ENCODE measurements around the gene EPS8.

EPS8 gene

GRCh38 chr12:15783288-15783687, 5.9 kb downstream of the EPS8 start:
- TF ChIP-seq GATA3 (IDR thresholded peaks at IDR 0.05; ENCODE audit: low read depth, low read length) (no peak), GATA2 (IDR thresholded peaks at IDR 0.05; ENCODE audit: low read depth, low read length) (no peak)

GRCh38 chr12:15782667-15783066, 6.5 kb downstream of the EPS8 start:
- no peak for TF ChIP-seq GATA2 (IDR thresholded peaks at IDR 0.05; ENCODE audit: low read depth, low read length)

GRCh38 chr12:15779925-15780324, 9.3 kb downstream of the EPS8 start:
- TF ChIP-seq GATA2 (IDR thresholded peaks at IDR 0.05; ENCODE audit: low read depth, low read length) (no peak), GATA3 (IDR thresholded peaks at IDR 0.05; ENCODE audit: low read depth, low read length) (no peak)

- TF ChIP-seq GATA3 (IDR thresholded peaks at IDR 0.05; ENCODE audit: low read depth, low read length) (no peak), GATA2 (IDR thresholded peaks at IDR 0.05; ENCODE audit: low read depth, low read length) (no peak)
Measured at GRCh38 chr12:15778126-15778525, 11.1 kb downstream of the EPS8 start.

- TF ChIP-seq GATA3 (IDR thresholded peaks at IDR 0.05; ENCODE audit: low read depth, low read length), result no peak
- no peak for TF ChIP-seq GATA2 (IDR thresholded peaks at IDR 0.05; ENCODE audit: low read depth, low read length)
Measured at GRCh38 chr12:15777355-15778012, 11.7 kb downstream of the EPS8 start.

GRCh38 chr12:15776532-15776931, 12.7 kb downstream of the EPS8 start:
- TF ChIP-seq GATA2 (IDR thresholded peaks at IDR 0.05; ENCODE audit: low read depth, low read length) (no peak), GATA3 (IDR thresholded peaks at IDR 0.05; ENCODE audit: low read depth, low read length) (no peak)

- TF ChIP-seq GATA2 (IDR thresholded peaks at IDR 0.05; ENCODE audit: low read depth, low read length), result no peak
- no peak for TF ChIP-seq GATA3 (IDR thresholded peaks at IDR 0.05; ENCODE audit: low read depth, low read length)
Measured at GRCh38 chr12:15774819-15775218, 14.4 kb downstream of the EPS8 start.

- TF ChIP-seq GATA3 (IDR thresholded peaks at IDR 0.05; ENCODE audit: low read depth, low read length), result no peak
- no peak for TF ChIP-seq GATA2 (IDR thresholded peaks at IDR 0.05; ENCODE audit: low read depth, low read length)
Measured at GRCh38 chr12:15772405-15773018, 16.7 kb downstream of the EPS8 start.

- no peak for TF ChIP-seq GATA3 (IDR thresholded peaks at IDR 0.05; ENCODE audit: low read depth, low read length)
- no peak for TF ChIP-seq GATA2 (IDR thresholded peaks at IDR 0.05; ENCODE audit: low read depth, low read length)
Measured at GRCh38 chr12:15770581-15770980, 18.6 kb downstream of the EPS8 start.

- no peak for TF ChIP-seq GATA2 (IDR thresholded peaks at IDR 0.05; ENCODE audit: low read depth, low read length)
- TF ChIP-seq GATA3 (IDR thresholded peaks at IDR 0.05; ENCODE audit: low read depth, low read length), result no peak
Measured at GRCh38 chr12:15770021-15770420, 19.2 kb downstream of the EPS8 start.

GRCh38 chr12:15769586-15769985, 19.6 kb downstream of the EPS8 start:
- TF ChIP-seq GATA3 (IDR thresholded peaks at IDR 0.05; ENCODE audit: low read depth, low read length) (no peak), GATA2 (IDR thresholded peaks at IDR 0.05; ENCODE audit: low read depth, low read length) (no peak)

- TF ChIP-seq GATA2 (IDR thresholded peaks at IDR 0.05; ENCODE audit: low read depth, low read length), result no peak
- no peak for TF ChIP-seq GATA3 (IDR thresholded peaks at IDR 0.05; ENCODE audit: low read depth, low read length)
Measured at GRCh38 chr12:15767301-15767700, 21.9 kb downstream of the EPS8 start.

- TF ChIP-seq GATA2 (IDR thresholded peaks at IDR 0.05; ENCODE audit: low read depth, low read length), result no peak
- TF ChIP-seq GATA3 (IDR thresholded peaks at IDR 0.05; ENCODE audit: low read depth, low read length), result no peak
Measured at GRCh38 chr12:15763328-15763727, 25.9 kb downstream of the EPS8 start.

GRCh38 chr12:15757553-15758255, 31.5 kb downstream of the EPS8 start:
- TF ChIP-seq GATA3 (IDR thresholded peaks at IDR 0.05; ENCODE audit: low read depth, low read length) (no peak), GATA2 (IDR thresholded peaks at IDR 0.05; ENCODE audit: low read depth, low read length) (no peak)

GRCh38 chr12:15756822-15757221, 32.4 kb downstream of the EPS8 start:
- TF ChIP-seq GATA3 (IDR thresholded peaks at IDR 0.05; ENCODE audit: low read depth, low read length) (no peak), GATA2 (IDR thresholded peaks at IDR 0.05; ENCODE audit: low read depth, low read length) (no peak)

All from SH-SY5Y (cell line).